Measurements from ENCODE around the gene BCAS3. TPM values are rescaled to one million over a fixed set of nuclear protein-coding genes. Genes with fewer than 3 reads are reported as not detected.

Gene BCAS3
- total RNA-seq, 4 donors from 2014 or later = 18.7 to 37.8 (median 24.9) TPM

- TF ChIP-seq CTCF (IDR thresholded peaks at IDR 0.05) = peak in 2 of 3 donors; percentile 28 to 74
- DNase-seq (ENCODE audit: low spot score) (no peak), ATAC-seq (ENCODE audit: low FRiP score) (peak; percentile 53)
Measured at GRCh38 chr17:61416540-61417363, 739.1 kb downstream of the BCAS3 start.

- no peak for TF ChIP-seq CTCF (IDR thresholded peaks at IDR 0.05)
- no peak for DNase-seq (ENCODE audit: low spot score)
- no peak for ATAC-seq (ENCODE audit: low FRiP score)
Measured at GRCh38 chr17:61418449-61418848, 740.8 kb downstream of the BCAS3 start.

- ATAC-seq (ENCODE audit: low FRiP score) = no peak
Measured at GRCh38 chr17:61419496-61420046, 741.9 kb downstream of the BCAS3 start.

GRCh38 chr17:61420052-61420451 lies 742.4 kb downstream of the BCAS3 start:
- ATAC-seq (ENCODE audit: low FRiP score) = no peak
- no peak for DNase-seq (ENCODE audit: low spot score)
- no peak for TF ChIP-seq CTCF (IDR thresholded peaks at IDR 0.05)

More at GRCh38 chr17:61419496-61420046, 741.9 kb downstream of the BCAS3 start:
- DNase-seq (ENCODE audit: low spot score) = no peak
- no peak for TF ChIP-seq CTCF (IDR thresholded peaks at IDR 0.05)

- DNase-seq (ENCODE audit: low spot score) = no peak
- ATAC-seq (ENCODE audit: low FRiP score) = no peak
- no peak for TF ChIP-seq CTCF (IDR thresholded peaks at IDR 0.05)
Measured at GRCh38 chr17:61420745-61421398, 743.2 kb downstream of the BCAS3 start.

GRCh38 chr17:61421460-61421859 lies 743.8 kb downstream of the BCAS3 start:
- no peak for TF ChIP-seq CTCF (IDR thresholded peaks at IDR 0.05)
- DNase-seq (ENCODE audit: low spot score) = no peak
- ATAC-seq (ENCODE audit: low FRiP score) = no peak
